HepG2 (cell line): ENCODE results near the gene DCPS. TPM values are rescaled to one million over a fixed set of nuclear protein-coding genes. Genes with fewer than 3 reads are reported as not detected.

Experiments used
- ARID5B ChIP-seq: IDR thresholded peaks from 2 replicates; pipeline ENCODE4 v1.4.0; 2020; ENCODE audit warnings: mild to moderate bottlenecking, missing genetic modification reagents
- BRF2 ChIP-seq: sonication (generic); formaldehyde crosslinking; IDR thresholded peaks from 2 replicates; pipeline ENCODE4 v1.8.1; 2022; ENCODE audit warnings: mild to moderate bottlenecking, missing genetic modification reagents
- CBFB ChIP-seq: sonication (generic); formaldehyde crosslinking; IDR thresholded peaks from 2 replicates; pipeline ENCODE4 v1.4.0; 2020; ENCODE audit warnings: missing genetic modification reagents
- HNRNPL ChIP-seq: fragments of 200-400 bp; formaldehyde crosslinking; IDR thresholded peaks from 2 replicates; pipeline ENCODE4 v1.6.1; 2017; ENCODE audit warnings: mild to moderate bottlenecking, low read depth, low read length
- KLF12 ChIP-seq: sonication (generic); formaldehyde crosslinking; IDR thresholded peaks from 2 replicates; pipeline ENCODE4 v1.4.0; 2020; ENCODE audit warnings: missing genetic modification reagents, borderline replicate concordance
- NFKBIZ ChIP-seq: IDR thresholded peaks from 2 replicates; pipeline ENCODE4 v1.6.1; 2018; ENCODE audit warnings: missing genetic modification reagents, missing compliant biosample characterization
- NKX3-1 ChIP-seq: sonication (generic); formaldehyde crosslinking; IDR thresholded peaks from 2 replicates; pipeline ENCODE4 v1.5.0; 2020; ENCODE audit warnings: missing genetic modification reagents
- RBM39 ChIP-seq: fragments of 200-400 bp; formaldehyde crosslinking; IDR thresholded peaks from one replicate; pipeline ENCODE4 v1.6.1; 2018; ENCODE audit warnings: antibody characterized with exemption, mild to moderate bottlenecking, low read depth, low read length; ENCODE audit not compliant: poor library complexity, severe bottlenecking
- SATB2 ChIP-seq: sonication (generic); formaldehyde crosslinking; IDR thresholded peaks from 2 replicates; pipeline ENCODE4 v1.5.0; 2020; ENCODE audit warnings: missing genetic modification reagents
- SP2 ChIP-seq: sonication (generic); formaldehyde crosslinking; IDR thresholded peaks from 2 replicates; pipeline ENCODE4 v1.5.1; 2020; ENCODE audit warnings: mild to moderate bottlenecking, missing genetic modification reagents
- ZHX1 ChIP-seq: sonication (generic); formaldehyde crosslinking; IDR thresholded peaks from 2 replicates; pipeline ENCODE4 v1.8.1; 2022; ENCODE audit warnings: low read depth, mild to moderate bottlenecking, missing genetic modification reagents
- ZNF143 ChIP-seq: sonication (generic); formaldehyde crosslinking; IDR thresholded peaks from 2 replicates; pipeline ENCODE4 v1.4.0; 2020; ENCODE audit warnings: missing genetic modification reagents
- ZNF275 ChIP-seq: sonication (generic); formaldehyde crosslinking; IDR thresholded peaks from 2 replicates; pipeline ENCODE4 v1.8.0; 2022; ENCODE audit warnings: missing genetic modification reagents, mild to moderate bottlenecking, inconsistent platforms, borderline replicate concordance
- ZNF367 ChIP-seq: sonication (generic); formaldehyde crosslinking; IDR thresholded peaks from 2 replicates; pipeline ENCODE4 v1.4.0; 2020; ENCODE audit warnings: missing genetic modification reagents, borderline replicate concordance
- ZNF547 ChIP-seq: sonication (generic); formaldehyde crosslinking; IDR thresholded peaks from 2 replicates; pipeline ENCODE4 v1.5.1; 2020; ENCODE audit warnings: mild to moderate bottlenecking, missing genetic modification reagents
- ZNF644 ChIP-seq: IDR thresholded peaks from 2 replicates; pipeline ENCODE4 v1.6.1; 2016; ENCODE audit warnings: low read depth
- polyA plus RNA-seq, 8 experiments: library from polyadenylated mRNA; depleted of rRNA in 3 of 8; stranded (reverse) in 7 of 8; unstranded in 1 of 8; fragments of >200 nt; fragmentation: Illumina TruSeq in 4 of 8; extraction: Trizol in 4 of 8; gene quantifications; 2 replicates each; pipeline versions ENCODE4 v1.2.1 to v1.2.3, GENCODE V29; 2011 to 2016; ENCODE audit warnings: low read depth in 4 of 8, missing spikeins in 1 of 8, mixed read lengths in 1 of 8; ENCODE audit not compliant: insufficient read depth in 1 of 8
- total RNA-seq, 5 experiments: library from RNA; depleted of rRNA; stranded (reverse); fragments of >200 nt; fragmentation: Illumina TruSeq; extraction: Trizol; gene quantifications; 2 replicates each; pipeline ENCODE4 v1.2.3, GENCODE V29; 2016; ENCODE audit warnings: low read depth in 1 of 5

The DCPS gene
- total and polyA plus RNA-seq, 2 of the 13 experiments (the other 11 are each of a cell fraction or from before 2014, with no cell fraction given) = 21.9 to 22.5 TPM

GRCh38 chr11:126268708-126269579, 34.9 kb upstream of the DCPS start, which contains the start of the genes FOXRED1 and SRPRA (continued):
- TF ChIP-seq ARID5B = 0 out of 2 replicates have a peak, but pooled peaks have one; percentile 25
- peak; percentile 88; the same call in 1 of the 2 replicates for TF ChIP-seq KLF12 (CRISPR knock-in tag)
- TF ChIP-seq SP2 (CRISPR knock-in tag) = peak; percentile 85
- peak; percentile 60; the same call in 1 of the 2 replicates for TF ChIP-seq HNRNPL
- TF ChIP-seq CBFB (CRISPR knock-in tag) = 0 out of 2 replicates have a peak, but pooled peaks have one; percentile 56
- TF ChIP-seq RBM39 = peak; percentile 78
- 0 out of 2 replicates have a peak, but pooled peaks have one; percentile 35 for TF ChIP-seq BRF2 (CRISPR knock-in tag)
- TF ChIP-seq NFKBIZ = 0 out of 2 replicates have a peak, but pooled peaks have one; percentile 44
- TF ChIP-seq ZNF547 (CRISPR knock-in tag) = peak; percentile 78
- TF ChIP-seq ZNF367 (CRISPR knock-in tag) = no peak
- TF ChIP-seq ZHX1 (CRISPR knock-in tag) = peak; percentile 87; the same call in 1 of the 2 replicates
- peak; percentile 60; the same call in 1 of the 2 replicates for TF ChIP-seq NKX3-1 (CRISPR knock-in tag)
- TF ChIP-seq ZNF143 = peak; percentile 68
- TF ChIP-seq ZNF644 (CRISPR knock-in tag) = no peak
- TF ChIP-seq ZNF275 = no peak
- TF ChIP-seq SATB2 (CRISPR knock-in tag) = peak; percentile 74; the same call in 1 of the 2 replicates
